HG02840 (cell line): ENCODE data around the gene NUP42.

ENCODE experiments used
- ATAC-seq: cut with Tn5 transposase; IDR thresholded peaks from one replicate; pipeline ENCODE4 v1.9.1; 2021; ENCODE audit warnings: mild to moderate bottlenecking, moderate library complexity, moderate number of reproducible peaks; ENCODE audit not compliant: unreplicated experiment, low FRiP score

NUP42 gene

GRCh38 chr7:23230641-23231101 lies 48.8 kb downstream of the NUP42 start:
- no peak for ATAC-seq

- no peak for ATAC-seq
Measured at GRCh38 chr7:23232966-23233365, 51.1 kb downstream of the NUP42 start.

GRCh38 chr7:23234569-23235296 lies 52.9 kb downstream of the NUP42 start:
- ATAC-seq, result peak; percentile 73

- no peak for ATAC-seq
Measured at GRCh38 chr7:23235813-23236221, 54.0 kb downstream of the NUP42 start.

- ATAC-seq, result no peak
Measured at GRCh38 chr7:23237000-23237399, 55.2 kb downstream of the NUP42 start.

- no peak for ATAC-seq
Measured at GRCh38 chr7:23238983-23239652, 57.3 kb downstream of the NUP42 start.

GRCh38 chr7:23239698-23240097 lies 57.9 kb downstream of the NUP42 start:
- no peak for ATAC-seq

- ATAC-seq, result no peak
Measured at GRCh38 chr7:23242321-23242720, 60.5 kb downstream of the NUP42 start.

- no peak for ATAC-seq
Measured at GRCh38 chr7:23242935-23243334, 61.1 kb downstream of the NUP42 start.

GRCh38 chr7:23246555-23246954 lies 64.7 kb downstream of the NUP42 start, which contains the start of gene GPNMB:
TSS of gene GPNMB (plus strand) at chr7:23246775. CDS start at chr7:23246858, 83 bp downstream.
- no peak for ATAC-seq

- ATAC-seq, result no peak
Measured at GRCh38 chr7:23247046-23247602, 65.3 kb downstream of the NUP42 start.

GRCh38 chr7:23247603-23248335 lies 65.9 kb downstream of the NUP42 start:
- no peak for ATAC-seq

GRCh38 chr7:23249486-23249885 lies 67.6 kb downstream of the NUP42 start:
- ATAC-seq, result no peak
